Inflammatory macrophage (primary cell): ENCODE measurements around the gene COL28A1.
A peak's percentile ranks its signal among the peaks of the same experiment; 100 is the strongest.
"Not testable (repeated sequence)": the region's sequence is repeated elsewhere in the genome, so short reads cannot be mapped to it uniquely, and the experiment has no call there.

Source experiments
- DNase-seq, 2 donors: peaks; one replicate each; pipeline ENCODE4 v3.0.0-alpha.2; 2020 to 2022

COL28A1 gene

GRCh38 chr7:7464991-7465765 is 70.5 kb downstream of the COL28A1 start:
- not testable (repeated sequence) for DNase-seq

GRCh38 chr7:7454000-7454399 is 81.7 kb downstream of the COL28A1 start:
- DNase-seq: no peak

- no peak for DNase-seq
Observed at GRCh38 chr7:7452652-7453051, 83.0 kb downstream of the COL28A1 start.

- no peak for DNase-seq
Observed at GRCh38 chr7:7452119-7452518, 83.6 kb downstream of the COL28A1 start.

GRCh38 chr7:7449055-7449454 is 86.6 kb downstream of the COL28A1 start:
- no peak for DNase-seq

- no peak for DNase-seq
Observed at GRCh38 chr7:7446616-7447015, 89.1 kb downstream of the COL28A1 start.

GRCh38 chr7:7443806-7444350 is 91.8 kb downstream of the COL28A1 start:
- DNase-seq: no peak

GRCh38 chr7:7439564-7439963 is 96.1 kb downstream of the COL28A1 start:
- DNase-seq: no peak

- no peak for DNase-seq
Observed at GRCh38 chr7:7438851-7439250, 96.8 kb downstream of the COL28A1 start.

- no peak for DNase-seq
Observed at GRCh38 chr7:7435978-7436377, 99.7 kb downstream of the COL28A1 start.

GRCh38 chr7:7434329-7434728 is 101.3 kb downstream of the COL28A1 start:
- DNase-seq: no peak

GRCh38 chr7:7433811-7434210 is 101.9 kb downstream of the COL28A1 start:
- no peak for DNase-seq

GRCh38 chr7:7432979-7433378 is 102.7 kb downstream of the COL28A1 start:
- no peak for DNase-seq

- DNase-seq: no peak
Observed at GRCh38 chr7:7428806-7429205, 106.9 kb downstream of the COL28A1 start.

- DNase-seq: no peak
Observed at GRCh38 chr7:7427363-7427762, 108.3 kb downstream of the COL28A1 start.

GRCh38 chr7:7426676-7427075 is 109.0 kb downstream of the COL28A1 start:
- DNase-seq: no peak

- no peak for DNase-seq
Observed at GRCh38 chr7:7425321-7425720, 110.4 kb downstream of the COL28A1 start.

- peak; percentile 67 for DNase-seq
Observed at GRCh38 chr7:7424151-7424873, 111.4 kb downstream of the COL28A1 start.

GRCh38 chr7:7422641-7423040 is 113.0 kb downstream of the COL28A1 start:
- DNase-seq: no peak

GRCh38 chr7:7421826-7422225 is 113.8 kb downstream of the COL28A1 start:
- DNase-seq: no peak

GRCh38 chr7:7418997-7419396 is 116.7 kb downstream of the COL28A1 start:
- no peak for DNase-seq

- peak; percentile 29 to 56 for DNase-seq
Observed at GRCh38 chr7:7417851-7418250, 117.8 kb downstream of the COL28A1 start.

- no peak for DNase-seq
Observed at GRCh38 chr7:7417414-7417813, 118.3 kb downstream of the COL28A1 start.
